Neural cell (in vitro differentiated cells): ENCODE results near the gene OXSR1. TPM values are rescaled to one million over a fixed set of nuclear protein-coding genes. Genes with fewer than 3 reads are reported as not detected.

ENCODE experiments used
- H2AFZ ChIP-seq: fragments of 200-600, 300-800 bp; sonication (generic), shearing (Covaris generic); 2 replicates; pipeline ENCODE4 v1.6.0; 2014; ENCODE audit warnings: low read depth, mild to moderate bottlenecking, antibody characterized with exemption, low read length, moderate library complexity
- H3F3A ChIP-seq: fragments of 200-600 bp; shearing (Covaris generic); 2 replicates; pipeline ENCODE4 v1.6.1; 2016; ENCODE audit warnings: mild to moderate bottlenecking, moderate library complexity, mixed read lengths, antibody characterized with exemption, low read length; ENCODE audit not compliant: insufficient read depth, poor library complexity, severe bottlenecking
- H3K27ac ChIP-seq: fragments of 200-600, 300-800 bp; sonication (generic), shearing (Covaris generic); 2 replicates; pipeline ENCODE4 v1.5.1; 2014; ENCODE audit warnings: mild to moderate bottlenecking, low read length, moderate library complexity
- H3K27me3 ChIP-seq: fragments of 300-800, 200-600 bp; sonication (generic), shearing (Covaris generic); 2 replicates; pipeline ENCODE4 v1.6.0; 2014; ENCODE audit warnings: mild to moderate bottlenecking, low read depth, low read length, moderate library complexity; ENCODE audit not compliant: insufficient read depth
- H3K36me3 ChIP-seq: fragments of 300-800, 200-600 bp; sonication (generic), shearing (Covaris generic); 2 replicates; pipeline ENCODE4 v1.5.1; 2014; ENCODE audit warnings: mild to moderate bottlenecking, antibody characterized with exemption, low read length, moderate library complexity; ENCODE audit not compliant: insufficient read depth
- H3K4me2 ChIP-seq: fragments of 300-800, 200-600 bp; sonication (generic), shearing (Covaris generic); 2 replicates; pipeline ENCODE4 v1.6.0; 2014; ENCODE audit warnings: mild to moderate bottlenecking, low read length
- H3K4me3 ChIP-seq: fragments of 300-800, 200-600 bp; sonication (generic), shearing (Covaris generic); 2 replicates; pipeline ENCODE4 v1.5.1; 2014; ENCODE audit warnings: mild to moderate bottlenecking, low read length, moderate library complexity
- H3K79me2 ChIP-seq: fragments of 200-600 bp; shearing (Covaris generic); replicated peaks from 2 replicates; pipeline ENCODE4 v1.6.0; 2014; ENCODE audit warnings: mild to moderate bottlenecking, low read length, moderate library complexity; ENCODE audit not compliant: insufficient read depth
- H3K9ac ChIP-seq: fragments of 300-800, 200-600 bp; sonication (generic), shearing (Covaris generic); 2 replicates; pipeline ENCODE4 v1.6.1; 2016; ENCODE audit warnings: mild to moderate bottlenecking, low read length, mixed read lengths
- H3K9me2 ChIP-seq: fragments of 200-600 bp; shearing (Covaris generic); 2 replicates; pipeline ENCODE4 v1.6.1; 2016; ENCODE audit warnings: mild to moderate bottlenecking, low read length, mixed read lengths; ENCODE audit not compliant: insufficient read depth
- H3K9me3 ChIP-seq: fragments of 200-600, 300-800 bp; sonication (generic), shearing (Covaris generic); 2 replicates; pipeline ENCODE4 v1.6.1; 2016; ENCODE audit warnings: mild to moderate bottlenecking, mixed run types, low read length, moderate library complexity, mixed read lengths
- H4K20me1 ChIP-seq: fragments of 200-600 bp; shearing (Covaris generic); 2 replicates; pipeline ENCODE4 v1.6.1; 2016; ENCODE audit warnings: mild to moderate bottlenecking, mixed run types; ENCODE audit not compliant: insufficient read depth
- CTCF ChIP-seq: fragments of 450-650 bp; IDR thresholded peaks from 2 replicates; pipeline ENCODE4 v1.5.1; 2014; ENCODE audit warnings: antibody characterized with exemption, mild to moderate bottlenecking, moderate library complexity; ENCODE audit not compliant: poor library complexity, severe bottlenecking
- EP300 ChIP-seq: fragments of 450-650 bp; conservative IDR thresholded peaks from 2 replicates; pipeline ENCODE4 v1.6.1; 2014; ENCODE audit warnings: antibody characterized with exemption, mild to moderate bottlenecking, moderate library complexity; ENCODE audit not compliant: poor library complexity, severe bottlenecking
- EZH2 ChIP-seq: fragments of 200-600, 300-800 bp; shearing (Covaris generic), sonication (generic); IDR thresholded peaks from 2 replicates; pipeline ENCODE4 v1.6.1; 2014; ENCODE audit warnings: antibody characterized with exemption, low read length, borderline replicate concordance, mild to moderate bottlenecking; ENCODE audit not compliant: insufficient read depth, poor library complexity, severe bottlenecking
- MXI1 ChIP-seq: fragments of 450-650 bp; conservative IDR thresholded peaks from 2 replicates; pipeline ENCODE4 v1.6.1; 2014; ENCODE audit warnings: antibody characterized with exemption, mild to moderate bottlenecking; ENCODE audit not compliant: poor library complexity, severe bottlenecking
- POLR2AphosphoS5 ChIP-seq: IDR thresholded peaks from 2 replicates; pipeline ENCODE4 v1.6.1; 2012
- RAD21 ChIP-seq: fragments of 450-650 bp; conservative IDR thresholded peaks from 2 replicates; pipeline ENCODE4 v1.6.1; 2014; ENCODE audit warnings: antibody characterized with exemption, mild to moderate bottlenecking, moderate library complexity
- REST ChIP-seq: IDR thresholded peaks from 2 replicates; pipeline ENCODE4 v1.6.1; 2012; ENCODE audit warnings: borderline replicate concordance
- SMC3 ChIP-seq: fragments of 450-650 bp; conservative IDR thresholded peaks from 2 replicates; pipeline ENCODE4 v1.6.1; 2014; ENCODE audit warnings: antibody characterized with exemption, mild to moderate bottlenecking, moderate library complexity; ENCODE audit not compliant: poor library complexity
- TAF1 ChIP-seq: IDR thresholded peaks from 2 replicates; pipeline ENCODE4 v1.6.1; 2012; ENCODE audit warnings: low read depth
- polyA plus RNA-seq: library from polyadenylated mRNA; depleted of rRNA; stranded (reverse); fragments of >200 nt; gene quantifications from 2 replicates; pipeline ENCODE4 v1.2.3, GENCODE V29; 2014

The OXSR1 gene
- polyA plus RNA-seq, 1 donor from 2014 or later = 50.8 TPM

GRCh38 chr3:38141173-38141951 is 24.0 kb upstream of the OXSR1 start:
- no peak overlapping the region for H2AFZ ChIP-seq
- no peak overlapping the region for H3K4me2 ChIP-seq
- no peak overlapping the region for H3K27ac ChIP-seq
- no peaks in the 10 kb centered on the region for H3K9me2 ChIP-seq
- H4K20me1 ChIP-seq = no peaks in the 10 kb centered on the region
- no peaks in the 10 kb centered on the region for H3F3A ChIP-seq
- no peaks in the 10 kb centered on the region for H3K36me3 ChIP-seq
- no peak for TF ChIP-seq SMC3
- TF ChIP-seq EP300 = no peak
- TF ChIP-seq REST = no peak
- TF ChIP-seq POLR2AphosphoS5 = no peak
- no peak for TF ChIP-seq CTCF
- TF ChIP-seq MXI1 = no peak
- TF ChIP-seq EZH2 = no peak
- no peak for TF ChIP-seq TAF1
- TF ChIP-seq RAD21 = no peak
- no peak overlapping the region for H3K9ac ChIP-seq
- no peaks in the 10 kb centered on the region for H3K9me3 ChIP-seq
- H3K4me3 ChIP-seq = no peak overlapping the region
- H3K27me3 ChIP-seq = peaks cover 20% of the 10 kb centered on the region
- peaks cover 2% of the 10 kb centered on the region for H3K79me2 ChIP-seq

- H3K27me3 ChIP-seq = peaks cover 20% of the 10 kb centered on the region
- H3K4me2 ChIP-seq = no peak overlapping the region
- no peak overlapping the region for H3K27ac ChIP-seq
- TF ChIP-seq CTCF = no peak
- TF ChIP-seq RAD21 = no peak
- no peak for TF ChIP-seq TAF1
- TF ChIP-seq POLR2AphosphoS5 = no peak
- TF ChIP-seq EZH2 = no peak
- no peak for TF ChIP-seq SMC3
- TF ChIP-seq EP300 = no peak
- no peak for TF ChIP-seq MXI1
- no peak for TF ChIP-seq REST
- no peaks in the 10 kb centered on the region for H4K20me1 ChIP-seq
- no peaks in the 10 kb centered on the region for H3F3A ChIP-seq
- no peaks in the 10 kb centered on the region for H3K36me3 ChIP-seq
- no peaks in the 10 kb centered on the region for H3K9me2 ChIP-seq
- no peaks in the 10 kb centered on the region for H3K79me2 ChIP-seq
- H3K9me3 ChIP-seq = no peaks in the 10 kb centered on the region
- H3K9ac ChIP-seq = no peak overlapping the region
- H2AFZ ChIP-seq = no peak overlapping the region
- H3K4me3 ChIP-seq = no peak overlapping the region
Observed at GRCh38 chr3:38141952-38142273, 23.4 kb upstream of the OXSR1 start.
